ENCODE measurements around the gene ZNF862. TPM values are rescaled to one million over a fixed set of nuclear protein-coding genes. Genes with fewer than 3 reads are reported as not detected.

The ZNF862 gene
- total and polyA plus RNA-seq, 2 of the 8 experiments (the other 6 are each of a cell fraction or from before 2014, with no cell fraction given): 1.8 to 3.9 TPM

- Histone ChIP-seq H2AK5ac (ENCODE audit: low read depth, low read length) (no peak overlapping the region), H4K91ac (replicated peaks; ENCODE audit: insufficient read length, low read length) (no peak overlapping the region), H3K27ac (ENCODE audit: low read depth, low read length) (no peak overlapping the region), H3K14ac (ENCODE audit: insufficient read length) (no peak overlapping the region), H3K9ac (replicated peaks in 1 of 4; ENCODE audit: extremely low read depth in 1 of 4, low read depth in 3 of 4, low read length in 3 of 4) (no peak overlapping the region), H4K20me1 (replicated peaks in 1 of 2; ENCODE audit: control insufficient read depth in 1 of 2, insufficient read depth in 2 of 2, low read length in 2 of 2) (no peaks in the 10 kb centered on the region), H3K79me1 (ENCODE audit: low read depth, low read length) (no peaks in the 10 kb centered on the region), H3K27me3 (replicated peaks in 1 of 4; ENCODE audit: control insufficient read depth in 3 of 4, extremely low read depth in 1 of 4, insufficient read depth in 3 of 4, low read length in 3 of 4) (no peaks in the 10 kb centered on the region), H2AFZ (ENCODE audit: low read length) (no peak overlapping the region), H2BK120ac (replicated peaks; ENCODE audit: low read depth, low read length) (no peak overlapping the region), H3K4ac (replicated peaks; ENCODE audit: insufficient read length, low read depth, low read length) (no peak overlapping the region), H2BK12ac (ENCODE audit: low read depth, low read length) (no peak overlapping the region), H3K9me3 (ENCODE audit: insufficient read depth in 2 of 2, low read depth in 1 of 2, low read length in 1 of 2) (no peaks in the 10 kb centered on the region), H3K4me1 (replicated peaks in 1 of 4; ENCODE audit: control insufficient read depth in 3 of 4, insufficient read depth in 4 of 4, low read length in 3 of 4) (no peaks in the 10 kb centered on the region), H3K36me3 (ENCODE audit: control insufficient read depth in 2 of 4, insufficient read depth in 4 of 4, low read length in 3 of 4) (peaks cover 0 to 3% (median 0%) of the 10 kb centered on the region in 4 experiments; a peak in 2 of 8 replicates), H3K79me2 (ENCODE audit: control insufficient read depth in 1 of 2, insufficient read depth in 2 of 2, low read length in 2 of 2) (no peaks in the 10 kb centered on the region), H3K23me2 (ENCODE audit: low read depth, low read length) (no peaks in the 10 kb centered on the region), H4K5ac (ENCODE audit: insufficient read length, low read depth, low read length) (no peak overlapping the region), H3K56ac (replicated peaks; ENCODE audit: insufficient read length, low read depth, low read length) (no peak overlapping the region), H2BK15ac (ENCODE audit: low read length) (no peak overlapping the region), H3K4me3 (ENCODE audit: extremely low read depth in 1 of 4, insufficient read depth in 2 of 4, low read depth in 3 of 4, low read length in 4 of 4) (no peak overlapping the region), H4K8ac (ENCODE audit: extremely low read depth, insufficient read depth, low read length) (no peak overlapping the region), H3K23ac (ENCODE audit: insufficient read length) (no peak overlapping the region), H3K4me2 (ENCODE audit: insufficient read depth in 1 of 2, low read depth in 2 of 2, low read length in 2 of 2) (no peak overlapping the region), H3K18ac (ENCODE audit: extremely low read depth, low read length) (no peak overlapping the region), H2BK5ac (ENCODE audit: low read depth, low read length) (no peak overlapping the region), H2BK20ac (ENCODE audit: low read length) (no peak overlapping the region)
- DNase-seq (ENCODE audit: low read depth in 1 of 2, low spot score in 2 of 2): no peak
- CTCF ChIA-PET (ENCODE audit: partially characterized antibody): interaction anchor here (0.8 to 5.1 kb wide), 5 partner anchors 10 to 70 kb away, joined by 3 to 34 read pairs (median 4); no protein-coding TSS in a partner anchor
- WGBS, 2 experiments (ENCODE audit: extremely low coverage in 1 of 2, insufficient coverage in 1 of 2, insufficient read length in 1 of 2, insufficient replicate concordance in 2 of 2, low coverage in 1 of 2, low lambda C conversion rate in 2 of 2, missing lambda C conversion rate in 1 of 2): 85% methylated on average over 10 of the region's 11 CpGs; no CpG with 5 or more reads in 1 of the 2 experiments
- no peak for FAIRE-seq
- POLR2A ChIA-PET (ENCODE audit: partially characterized antibody): interaction anchor here (1.0 kb wide), 1 partner anchor 8 kb away, joined by 4 read pairs; no protein-coding TSS in a partner anchor
- TF ChIP-seq CBX8 (IDR thresholded peaks at IDR 0.05; ENCODE audit: borderline replicate concordance, low read depth, low read length): no peak
- no peak for TF ChIP-seq BACH1 (IDR thresholded peaks at IDR 0.05; ENCODE audit: low read length)
- no peak for TF ChIP-seq HDAC2 (IDR thresholded peaks at IDR 0.05; ENCODE audit: borderline replicate concordance in 1 of 2, low read depth in 2 of 2, low read length in 2 of 2)
- no peak for TF ChIP-seq RXRA (IDR thresholded peaks at IDR 0.05; ENCODE audit: insufficient read depth, low read depth, low read length)
- no peak for TF ChIP-seq CEBPB (IDR thresholded peaks at IDR 0.05; ENCODE audit: low read depth, low read length)
- no peak for TF ChIP-seq RAD21 (IDR thresholded peaks at IDR 0.05 in 1 of 2, conservative IDR thresholded peaks at IDR 0.05 in 1 of 2; ENCODE audit: low read depth in 2 of 2, low read length in 2 of 2)
- no peak for TF ChIP-seq CHD1 (IDR thresholded peaks at IDR 0.05; ENCODE audit: low read depth, low read length)
- no peak for TF ChIP-seq CREB1 (IDR thresholded peaks at IDR 0.05)
- TF ChIP-seq CBX5 (IDR thresholded peaks at IDR 0.05; ENCODE audit: low read depth, low read length): no peak
- no peak for TF ChIP-seq TAF1 (IDR thresholded peaks at IDR 0.05; ENCODE audit: low read depth, low read length)
These were observed 28.7 kb downstream of the ZNF862 start for GRCh38 chr7:149866779-149867447.
